Spleen (tissue), 11 donors: Measurements from ENCODE around the gene CLIC6. TPM values are rescaled to one million over a fixed set of nuclear protein-coding genes. Genes with fewer than 3 reads are reported as not detected.

Experiments
- DNase-seq: peaks from one replicate; pipeline ENCODE4 v3.0.0-alpha.2; 2020
- H3K27ac ChIP-seq, 8 donors: fragments of 200-600 bp; sonication (generic) in 7 of 8; 1 replicate in 4 of 8; 2 replicates in 4 of 8; pipeline versions ENCODE4 v1.5.0 to v1.8.0; 2016 to 2021; ENCODE audit warnings: inconsistent platforms in 4 of 8, mild to moderate bottlenecking in 4 of 8, moderate library complexity in 1 of 8
- H3K27me3 ChIP-seq, 7 donors: fragments of 200-600 bp; sonication (generic) in 6 of 7; replicated peaks in 1 of 7; 1 replicate in 4 of 7; 2 replicates in 3 of 7; pipeline versions ENCODE4 v1.5.0 to v1.8.0; 2016 to 2021; ENCODE audit warnings: inconsistent platforms in 3 of 7, mild to moderate bottlenecking in 1 of 7
- H3K36me3 ChIP-seq, 6 donors: fragments of 200-600 bp; sonication (generic) in 5 of 6; 1 replicate in 4 of 6; 2 replicates in 2 of 6; pipeline versions ENCODE4 v1.5.0 to v1.8.0; 2016 to 2021; ENCODE audit warnings: inconsistent platforms in 2 of 6
- H3K4me1 ChIP-seq, 6 donors: fragments of 200-600 bp; sonication (generic) in 5 of 6; 1 replicate in 3 of 6; 2 replicates in 3 of 6; pipeline versions ENCODE4 v1.5.0 to v1.8.0; 2016 to 2021; ENCODE audit warnings: inconsistent platforms in 3 of 6
- H3K4me3 ChIP-seq, 8 donors: fragments of 200-600 bp; sonication (generic) in 7 of 8; 1 replicate in 4 of 8; 2 replicates in 4 of 8; pipeline versions ENCODE4 v1.5.0 to v1.8.0; 2016 to 2021; ENCODE audit warnings: inconsistent platforms in 4 of 8, mild to moderate bottlenecking in 4 of 8, moderate library complexity in 2 of 8
- H3K9me3 ChIP-seq, 8 donors: fragments of 200-600 bp; sonication (generic) in 7 of 8; 1 replicate in 4 of 8; 2 replicates in 4 of 8; pipeline versions ENCODE4 v1.5.0 to v1.8.0; 2016 to 2021; ENCODE audit warnings: inconsistent platforms in 4 of 8
- CTCF ChIP-seq, 11 experiments: fragments of 200-600 bp in 7 of 11; fragments of 450-650 bp in 4 of 11; sonication (generic) in 4 of 11; IDR thresholded peaks in 8 of 11; conservative IDR thresholded peaks in 3 of 11; 1 replicate in 7 of 11; 2 replicates in 4 of 11; pipeline versions ENCODE4 v1.4.0 to v1.8.0; 2016 to 2021; ENCODE audit warnings: antibody characterized with exemption in 11 of 11, inconsistent platforms in 4 of 11, mild to moderate bottlenecking in 1 of 11
- POLR2A ChIP-seq, 3 donors: fragments of 450-650 bp; IDR thresholded peaks; one replicate each; pipeline ENCODE4 v1.5.1; 2017; ENCODE audit warnings: antibody characterized with exemption in 3 of 3, mild to moderate bottlenecking in 1 of 3
- POLR2AphosphoS5 ChIP-seq, 3 donors: sonication (generic); formaldehyde crosslinking; IDR thresholded peaks; one replicate each; pipeline ENCODE4 v1.5.1; 2017; ENCODE audit warnings: antibody characterized with exemption in 3 of 3
- WGBS, 5 donors: extraction: QIAGEN DNeasy Blood & Tissue Kit in 3 of 5; methylation state at CpG; one replicate each; pipeline versions ENCODE4 v1.1.5 to v1.1.7; 2013 to 2018; 5-methylcytosine and 5-hydroxymethylcytosine counted together
- intact Hi-C: fragments of 100-400 bp; cut with DNase I; formaldehyde crosslinking; loops from one replicate; pipeline ENCODE4 v1.15.0; 2023; ENCODE audit warnings: low total_unique reads
- polyA plus RNA-seq, 3 donors: library from polyadenylated mRNA; stranded (reverse); fragments of 200-250 nt; gene quantifications; one replicate each; pipeline ENCODE4 v1.2.1, GENCODE V29; 2013
- total RNA-seq, 7 donors: library from RNA; depleted of rRNA in 3 of 7; stranded (reverse); fragments of >200 nt in 3 of 7; fragmentation: NEBNext Ultra II Directional in 4 of 7; extraction: Animal tissue kit (Norgen Biotek cat#: 25700) in 4 of 7; gene quantifications; one replicate each; pipeline versions ENCODE4 v1.1.0 to v1.2.1, GENCODE V29; 2016 to 2021
- donor health status: healthy with polysubstance abuse.
- donor health status: DM: no; HTN: no; CAD: no; lungs with moderate emphysema.
- donor health status: DM: no; HTN: no; CAD: no.
- donor health status: Bipolar disorder and iron deficiency.
- donor health status: healthy.
- donor health status: DM: no; HTN: no; CAD: no.
- donor health status: DM: yes; HTN: yes; CAD: no.

Gene CLIC6
- total and polyA plus RNA-seq, 10 donors, result 0.93 to 1.9 (median 1.2) TPM

- intact Hi-C loops, result loop anchor here (5.0 kb wide), 2 partner anchors 1152 to 1337 kb away; no protein-coding TSS in a partner anchor
- WGBS, 5 donors, result 72 to 85% (median 83%) methylated on average over 2 of the region's 2 CpGs
- Histone ChIP-seq H3K27me3 (peaks cover 0 to 21% (median 0%) of the 10 kb centered on the region in 7 donors), H3K4me3 (no peak overlapping the region), H3K9me3 (peaks cover 0 to 7% (median 2%) of the 10 kb centered on the region in 8 donors), H3K4me1 (peaks cover 0 to 8% (median 5%) of the 10 kb centered on the region in 6 donors), H3K27ac (no peak overlapping the region), H3K36me3 (no peaks in the 10 kb centered on the region)
- no peak for DNase-seq
- no peak for TF ChIP-seq POLR2AphosphoS5 (IDR thresholded peaks at IDR 0.05)
- no peak for TF ChIP-seq POLR2A (IDR thresholded peaks at IDR 0.05)
- no peak for TF ChIP-seq CTCF (IDR thresholded peaks at IDR 0.05 in 8 of 11, conservative IDR thresholded peaks at IDR 0.05 in 3 of 11)
These were observed 22.0 kb downstream of the CLIC6 start for GRCh38 chr21:34690793-34691175.

- intact Hi-C loops, result loop anchor here (5.0 kb wide), 2 partner anchors 1151 to 1336 kb away; no protein-coding TSS in a partner anchor
- H3K27me3 ChIP-seq, result peaks cover 0 to 21% (median 0%) of the 10 kb centered on the region in 7 donors
- peaks cover 0 to 8% (median 5%) of the 10 kb centered on the region in 6 donors for H3K4me1 ChIP-seq
- no peak overlapping the region for H3K4me3 ChIP-seq
- DNase-seq, result no peak
- peaks cover 0 to 7% (median 2%) of the 10 kb centered on the region in 8 donors for H3K9me3 ChIP-seq
- WGBS, 5 donors, result 71 to 80% (median 77%) methylated on average over 5 of the region's 5 CpGs
- no peak for TF ChIP-seq POLR2AphosphoS5 (IDR thresholded peaks at IDR 0.05)
- no peak for TF ChIP-seq CTCF (IDR thresholded peaks at IDR 0.05 in 8 of 11, conservative IDR thresholded peaks at IDR 0.05 in 3 of 11)
- no peak for TF ChIP-seq POLR2A (IDR thresholded peaks at IDR 0.05)
- no peak overlapping the region for H3K27ac ChIP-seq
- H3K36me3 ChIP-seq, result no peaks in the 10 kb centered on the region
These were observed 22.7 kb downstream of the CLIC6 start for GRCh38 chr21:34691390-34692032.

- Histone ChIP-seq H3K36me3 (no peaks in the 10 kb centered on the region), H3K27ac (no peak overlapping the region), H3K27me3 (peaks cover 0 to 21% (median 0%) of the 10 kb centered on the region in 7 donors), H3K9me3 (peaks cover 0 to 7% (median 2%) of the 10 kb centered on the region in 8 donors), H3K4me3 (no peak overlapping the region), H3K4me1 (peaks cover 0 to 8% (median 5%) of the 10 kb centered on the region in 6 donors)
- intact Hi-C loops, result loop anchor here (5.0 kb wide), 2 partner anchors 1150 to 1335 kb away; no protein-coding TSS in a partner anchor
- TF ChIP-seq POLR2A (IDR thresholded peaks at IDR 0.05) (no peak), POLR2AphosphoS5 (IDR thresholded peaks at IDR 0.05) (no peak)
- DNase-seq, result no peak
- 62 to 69% (median 65%) methylated on average over 2 of the region's 2 CpGs for WGBS, 5 donors
These were observed 23.7 kb downstream of the CLIC6 start for GRCh38 chr21:34692458-34693020.

GRCh38 chr21:34693192-34693810 lies 24.5 kb downstream of the CLIC6 start:
- H3K27ac ChIP-seq, result no peak overlapping the region
- H3K4me3 ChIP-seq, result no peak overlapping the region
- peak; percentile 38 to 86 (median 80) for TF ChIP-seq CTCF (IDR thresholded peaks at IDR 0.05 in 8 of 11, conservative IDR thresholded peaks at IDR 0.05 in 3 of 11)
- no peak for TF ChIP-seq POLR2A (IDR thresholded peaks at IDR 0.05)
- H3K4me1 ChIP-seq, result peaks cover 0 to 8% (median 3%) of the 10 kb centered on the region in 6 donors
- intact Hi-C loops, result loop anchor here (5.0 kb wide), 2 partner anchors 1149 to 1334 kb away; no protein-coding TSS in a partner anchor
- 52 to 60% (median 55%) methylated on average over 6 of the region's 6 CpGs for WGBS, 5 donors
- no peaks in the 10 kb centered on the region for H3K36me3 ChIP-seq
- peaks cover 0 to 7% (median 2%) of the 10 kb centered on the region in 8 donors for H3K9me3 ChIP-seq
- DNase-seq, result no peak
- peaks cover 0 to 21% (median 0%) of the 10 kb centered on the region in 7 donors for H3K27me3 ChIP-seq
